GM12872 (cell line): ENCODE results near the gene ATP8A2.

Experiments
- TF ChIP-seq, protein P1 (sequence below): IDR thresholded peaks from 3 replicates; pipeline ENCODE4 v1.5.1; 2011; ENCODE audit warnings: low read depth, mild to moderate bottlenecking, low read length, moderate library complexity; ENCODE audit not compliant: insufficient read depth

ATP8A2 gene

DNA sequence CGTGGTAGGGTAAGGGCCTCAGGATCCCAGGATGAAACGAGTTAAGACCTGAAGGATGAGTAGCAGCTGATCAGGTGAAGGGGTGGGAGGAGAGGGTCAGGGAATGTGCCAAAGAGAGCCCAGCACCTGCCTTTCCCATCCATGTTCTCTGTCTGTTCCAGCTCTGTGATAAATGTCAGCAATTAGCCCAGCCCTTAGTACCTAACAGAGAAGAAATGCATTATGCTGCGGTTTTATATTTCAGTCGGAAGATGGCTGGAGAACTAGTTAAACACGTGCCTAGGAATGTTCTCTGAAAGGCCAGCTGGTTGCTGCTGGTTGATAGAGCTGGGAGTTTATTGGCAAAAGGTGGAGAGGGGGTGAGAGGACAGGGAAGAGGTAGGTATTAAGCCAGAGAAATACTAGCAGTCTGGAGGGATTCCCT, 411.8 kb downstream of the ATP8A2 start:
- TF ChIP-seq, protein P1, sequence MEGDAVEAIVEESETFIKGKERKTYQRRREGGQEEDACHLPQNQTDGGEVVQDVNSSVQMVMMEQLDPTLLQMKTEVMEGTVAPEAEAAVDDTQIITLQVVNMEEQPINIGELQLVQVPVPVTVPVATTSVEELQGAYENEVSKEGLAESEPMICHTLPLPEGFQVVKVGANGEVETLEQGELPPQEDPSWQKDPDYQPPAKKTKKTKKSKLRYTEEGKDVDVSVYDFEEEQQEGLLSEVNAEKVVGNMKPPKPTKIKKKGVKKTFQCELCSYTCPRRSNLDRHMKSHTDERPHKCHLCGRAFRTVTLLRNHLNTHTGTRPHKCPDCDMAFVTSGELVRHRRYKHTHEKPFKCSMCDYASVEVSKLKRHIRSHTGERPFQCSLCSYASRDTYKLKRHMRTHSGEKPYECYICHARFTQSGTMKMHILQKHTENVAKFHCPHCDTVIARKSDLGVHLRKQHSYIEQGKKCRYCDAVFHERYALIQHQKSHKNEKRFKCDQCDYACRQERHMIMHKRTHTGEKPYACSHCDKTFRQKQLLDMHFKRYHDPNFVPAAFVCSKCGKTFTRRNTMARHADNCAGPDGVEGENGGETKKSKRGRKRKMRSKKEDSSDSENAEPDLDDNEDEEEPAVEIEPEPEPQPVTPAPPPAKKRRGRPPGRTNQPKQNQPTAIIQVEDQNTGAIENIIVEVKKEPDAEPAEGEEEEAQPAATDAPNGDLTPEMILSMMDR = no peak

DNA sequence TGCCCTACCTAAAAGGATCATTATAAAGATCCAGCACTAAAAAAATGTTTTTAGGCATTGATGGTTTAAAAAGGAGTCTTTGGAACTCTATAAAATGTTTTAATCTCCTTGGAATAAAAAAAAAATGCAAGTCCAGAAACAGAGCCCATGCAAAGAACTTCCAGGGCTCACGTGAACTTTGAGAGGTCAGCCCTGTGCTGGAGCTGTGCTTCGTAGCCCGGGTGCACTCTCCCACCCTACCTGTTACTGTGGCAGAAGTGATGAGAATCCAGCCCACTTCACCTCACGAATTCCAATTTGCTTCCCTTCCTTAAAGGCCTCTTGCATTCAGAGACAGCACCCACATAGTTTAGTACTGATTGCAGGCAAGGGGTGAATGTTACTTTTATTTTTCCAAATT, 412.3 kb downstream of the ATP8A2 start:
- TF ChIP-seq, protein P1 = no peak

DNA sequence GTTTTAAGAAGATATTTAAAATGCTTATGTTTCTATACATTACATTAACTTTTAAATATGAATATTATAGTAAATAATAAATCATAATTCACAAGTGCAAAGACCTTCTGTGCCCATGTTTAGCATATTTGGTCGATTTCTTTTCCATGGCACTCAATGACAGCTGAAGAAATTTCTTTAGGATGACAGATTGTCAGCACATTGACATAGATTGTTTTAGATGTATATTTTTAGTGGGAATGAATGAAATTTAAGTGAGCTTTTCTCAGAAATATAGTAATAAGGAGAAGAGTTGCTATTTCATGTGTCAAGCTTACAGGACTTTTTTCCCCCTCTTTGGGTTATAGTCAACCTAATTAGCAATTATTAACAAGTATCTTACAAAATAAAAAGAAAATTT, 423.5 kb downstream of the ATP8A2 start:
- TF ChIP-seq, protein P1 = no peak

DNA sequence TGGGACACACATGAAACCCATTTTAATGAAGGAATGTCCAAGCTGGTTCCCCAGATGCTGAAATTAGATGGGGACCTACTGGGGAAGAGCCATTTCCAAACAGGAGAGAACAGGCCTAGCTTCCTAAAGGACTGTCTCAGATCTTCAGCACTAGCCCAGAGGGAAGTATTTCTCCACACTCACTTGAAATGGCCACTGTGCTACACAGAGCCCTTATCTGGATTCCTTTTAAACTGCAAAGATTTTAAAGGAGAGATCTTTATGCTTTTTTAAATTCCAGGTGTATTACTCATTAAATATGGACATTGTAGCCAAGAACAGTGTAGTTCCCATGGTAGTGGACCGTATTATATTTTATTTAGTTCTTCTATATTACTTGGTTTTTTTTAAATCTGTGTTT, 424.7 kb downstream of the ATP8A2 start:
- TF ChIP-seq, protein P1 = no peak

DNA sequence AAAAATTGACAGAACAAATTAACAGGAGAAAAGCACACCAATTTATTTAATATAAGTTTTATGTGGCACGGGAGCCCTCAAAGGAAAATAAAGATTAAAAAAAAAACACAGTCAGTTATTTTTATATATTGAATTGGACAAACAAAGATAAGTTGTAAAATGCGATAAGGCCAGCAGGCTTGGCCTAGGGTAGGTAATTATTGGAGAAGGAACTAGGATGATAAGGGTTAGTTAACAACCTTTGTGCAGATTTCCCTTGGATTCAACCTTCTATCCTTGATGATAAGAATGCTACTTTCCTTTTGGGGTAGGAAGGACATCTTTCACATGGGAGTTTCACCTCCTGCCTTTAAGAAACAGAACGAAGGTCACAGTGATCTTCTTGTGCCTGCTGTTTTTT, 427.2 kb downstream of the ATP8A2 start:
- TF ChIP-seq, protein P1 = no peak

DNA sequence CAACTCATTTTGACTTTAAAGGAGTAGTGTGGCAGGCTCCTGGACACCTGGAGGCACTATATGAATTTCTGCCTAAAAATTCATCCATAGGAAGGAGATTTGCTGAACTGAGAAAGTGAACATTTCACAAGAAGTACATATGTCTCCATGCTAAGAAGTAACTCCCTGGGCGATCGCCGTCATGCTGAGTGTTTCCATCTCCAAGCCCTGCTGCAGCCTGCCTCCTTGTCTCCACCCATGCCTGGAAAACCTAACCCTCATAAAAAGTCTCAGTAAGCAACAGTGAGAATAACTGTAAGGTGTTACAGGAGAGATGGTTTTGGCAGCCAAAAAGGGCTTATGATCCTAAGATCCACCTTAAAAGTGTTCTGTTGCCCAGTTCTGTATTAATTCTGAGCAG, 428.7 kb downstream of the ATP8A2 start:
- TF ChIP-seq, protein P1 = no peak

DNA sequence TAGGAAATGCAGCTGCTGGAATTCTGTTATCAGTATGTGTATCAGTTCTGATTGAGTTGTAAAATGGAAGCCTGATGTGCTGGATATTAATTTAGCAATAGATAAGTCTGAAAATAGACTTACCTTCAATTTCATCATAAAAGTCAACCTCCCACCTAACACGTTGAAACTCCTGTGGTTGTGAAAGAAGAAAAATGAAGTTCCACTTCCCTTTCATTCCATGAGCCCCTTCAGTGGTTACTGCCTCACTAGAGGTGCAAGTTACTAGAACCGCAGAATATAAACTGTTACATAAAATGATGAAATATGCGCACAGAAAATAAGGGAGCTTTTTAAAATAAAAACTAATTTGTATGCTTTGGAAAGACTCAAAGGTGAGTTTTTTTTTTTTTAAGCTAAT, 430.8 kb downstream of the ATP8A2 start:
- TF ChIP-seq, protein P1 = no peak

DNA sequence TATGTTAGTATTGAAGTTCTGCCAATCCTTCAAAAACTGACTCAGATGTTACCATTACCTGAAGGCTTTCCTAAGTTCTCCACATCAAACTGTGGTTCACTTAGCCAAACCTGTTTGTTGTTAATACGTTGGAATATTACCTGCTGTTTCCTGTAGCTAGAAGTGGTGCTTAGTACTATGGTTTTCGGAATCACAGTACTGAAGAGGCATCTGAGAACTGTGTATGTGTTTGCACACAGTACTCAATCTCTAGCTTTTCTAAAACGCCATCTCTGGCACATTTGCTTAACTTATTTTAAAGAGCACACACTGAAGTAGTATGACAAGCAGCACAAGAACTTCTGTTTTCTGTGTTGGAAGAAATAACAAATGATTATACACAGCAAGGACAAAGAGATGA, 431.9 kb downstream of the ATP8A2 start:
- TF ChIP-seq, protein P1 = no peak
